Nephron progenitor cell (in vitro differentiated cells): ENCODE data around the gene POU2F3.

ENCODE experiments used
- DNase-seq: peaks from one replicate; pipeline ENCODE4 v3.0.0; 2021
- H3K27ac Mint-ChIP-seq: 2 replicates; pipeline ENCODE4 v1.8.0; 2021; ENCODE audit warnings: mild to moderate bottlenecking, moderate library complexity, mixed read lengths
- H3K27me3 Mint-ChIP-seq: 2 replicates; pipeline ENCODE4 v1.8.0; 2021; ENCODE audit warnings: mild to moderate bottlenecking, low read depth, mixed read lengths; ENCODE audit not compliant: poor library complexity
- H3K36me3 Mint-ChIP-seq: 2 replicates; pipeline ENCODE4 v1.8.0; 2021; ENCODE audit warnings: low read depth, mixed read lengths
- H3K4me1 Mint-ChIP-seq: 2 replicates; pipeline ENCODE4 v1.8.0; 2021; ENCODE audit warnings: mixed read lengths
- H3K4me3 Mint-ChIP-seq: 2 replicates; pipeline ENCODE4 v1.8.0; 2021; ENCODE audit warnings: mild to moderate bottlenecking, moderate library complexity, mixed read lengths
- H3K9me3 Mint-ChIP-seq: 2 replicates; pipeline ENCODE4 v1.8.0; 2021; ENCODE audit warnings: mild to moderate bottlenecking, moderate library complexity, mixed read lengths
- CTCF ChIP-seq: fragments of 200-600 bp; sonication (generic); IDR thresholded peaks from 2 replicates; pipeline ENCODE4 v1.5.0; 2021; ENCODE audit warnings: antibody characterized with exemption

POU2F3 gene

DNA sequence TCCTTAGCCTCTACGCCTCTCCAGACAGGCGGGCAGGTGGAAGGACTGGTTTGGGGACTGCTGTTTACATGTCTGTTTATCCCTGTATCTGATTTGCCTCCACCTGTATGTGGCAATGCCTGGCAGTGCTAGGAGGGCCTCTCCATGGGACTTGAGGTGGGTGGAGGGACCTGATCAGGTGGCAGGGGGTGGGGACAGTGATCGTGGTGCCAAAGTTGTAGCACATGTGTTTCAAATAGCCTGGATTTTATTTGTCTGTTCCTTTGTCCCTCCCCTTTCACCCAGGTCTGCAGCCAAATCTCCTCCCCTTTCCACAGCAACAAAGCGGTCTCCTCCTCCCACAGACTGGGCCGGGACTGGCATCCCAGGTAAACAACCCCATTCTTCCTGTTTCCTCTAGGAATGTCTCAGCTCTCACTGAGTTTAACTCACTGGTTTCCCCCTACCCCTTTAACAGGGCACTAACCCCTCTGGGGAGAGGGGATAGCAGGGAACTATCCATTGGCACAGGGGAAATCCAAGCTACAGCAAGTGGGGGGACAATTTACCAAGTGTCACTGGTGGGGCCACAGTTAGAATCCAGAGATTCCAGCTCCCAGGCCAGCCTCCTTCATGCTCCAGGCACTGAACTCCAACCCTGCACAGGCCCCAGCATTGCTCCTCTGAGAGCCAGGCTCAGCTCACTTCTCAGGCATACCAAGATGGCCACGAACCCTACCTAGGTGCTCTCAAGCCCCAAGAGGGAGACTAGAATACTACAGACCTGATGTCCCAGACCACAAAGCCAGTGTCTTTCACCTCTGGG lies 62.3 kb downstream of the POU2F3 start:
- DNase-seq: no peak
- Mint-ChIP-seq H3K9me3 (no peaks in the 10 kb centered on the region), H3K4me1 (peaks cover 16% of the 10 kb centered on the region), H3K27me3 (peaks cover 43% of the 10 kb centered on the region), H3K27ac (no peak overlapping the region), H3K4me3 (no peak overlapping the region), H3K36me3 (no peaks in the 10 kb centered on the region)
- no peak for TF ChIP-seq CTCF

- Mint-ChIP-seq H3K4me1 (peaks cover 25% of the 10 kb centered on the region), H3K4me3 (no peak overlapping the region), H3K9me3 (no peaks in the 10 kb centered on the region), H3K27me3 (peaks cover 43% of the 10 kb centered on the region), H3K36me3 (no peaks in the 10 kb centered on the region), H3K27ac (no peak overlapping the region)
- DNase-seq: peak; percentile 82
- TF ChIP-seq CTCF: peak; percentile 92
Observed at GRCh38 chr11:120303004-120303637, 63.2 kb downstream of the POU2F3 start.

DNA sequence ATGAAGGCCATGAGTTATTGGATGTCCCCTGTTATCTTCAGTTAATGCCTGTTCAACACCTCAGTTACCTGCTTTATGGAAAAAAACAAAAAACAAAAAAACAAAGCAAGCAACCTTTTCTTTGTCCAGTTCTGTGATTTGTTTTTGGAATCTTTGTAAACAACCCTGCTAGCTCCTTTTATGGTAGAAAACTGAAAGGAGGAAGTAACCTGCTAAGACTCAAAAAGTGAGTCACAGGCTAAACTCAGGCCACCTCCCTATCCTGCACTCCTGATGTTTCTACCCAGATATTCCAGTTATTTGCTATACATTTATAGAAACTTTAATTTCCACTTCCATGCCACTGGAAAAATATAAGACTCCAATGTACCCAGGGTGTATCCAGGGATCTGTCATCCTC lies 64.6 kb downstream of the POU2F3 start:
- Mint-ChIP-seq H3K27ac (no peak overlapping the region), H3K36me3 (no peaks in the 10 kb centered on the region), H3K4me3 (no peak overlapping the region), H3K4me1 (peaks cover 28% of the 10 kb centered on the region), H3K27me3 (peaks cover 38% of the 10 kb centered on the region), H3K9me3 (no peaks in the 10 kb centered on the region)
- TF ChIP-seq CTCF: no peak
- no peak for DNase-seq

GRCh38 chr11:120305286-120305685 lies 65.3 kb downstream of the POU2F3 start:
- peaks cover 33% of the 10 kb centered on the region for H3K27me3 Mint-ChIP-seq
- DNase-seq: no peak
- peaks cover 24% of the 10 kb centered on the region for H3K4me1 Mint-ChIP-seq
- H3K36me3 Mint-ChIP-seq: no peaks in the 10 kb centered on the region
- no peak overlapping the region for H3K27ac Mint-ChIP-seq
- no peak overlapping the region for H3K4me3 Mint-ChIP-seq
- no peak for TF ChIP-seq CTCF
- no peaks in the 10 kb centered on the region for H3K9me3 Mint-ChIP-seq

GRCh38 chr11:120306519-120307242 lies 66.7 kb downstream of the POU2F3 start:
- no peak for DNase-seq
- no peaks in the 10 kb centered on the region for H3K36me3 Mint-ChIP-seq
- H3K27ac Mint-ChIP-seq: no peak overlapping the region

More at GRCh38 chr11:120306519-120307242, 66.7 kb downstream of the POU2F3 start:
- peak; percentile 18 for TF ChIP-seq CTCF
- Mint-ChIP-seq H3K9me3 (no peaks in the 10 kb centered on the region), H3K4me1 (peaks cover 22% of the 10 kb centered on the region), H3K4me3 (no peak overlapping the region), H3K27me3 (peaks cover 30% of the 10 kb centered on the region)
